H7 (cell line): Measurements from ENCODE around the gene RPIA. TPM values are rescaled to one million over a fixed set of nuclear protein-coding genes. Genes with fewer than 3 reads are reported as not detected.
A peak's percentile ranks its signal among the peaks of the same experiment; 100 is the strongest.

Experiments
- DNase-seq: peaks from one replicate; pipeline ENCODE4 v3.0.0; 2012
- H3K27me3 ChIP-seq: 2 replicates; pipeline ENCODE4 v1.6.0; 2011; ENCODE audit warnings: mild to moderate bottlenecking, low read length; ENCODE audit not compliant: control insufficient read depth, insufficient read depth
- H3K36me3 ChIP-seq: replicated peaks from 2 replicates; pipeline ENCODE4 v1.5.1; 2011; ENCODE audit warnings: low read length; ENCODE audit not compliant: control insufficient read depth, insufficient read depth
- H3K4me3 ChIP-seq: 2 replicates; pipeline ENCODE4 v1.5.1; 2011; ENCODE audit warnings: low read depth, mild to moderate bottlenecking, control low read depth, low read length, moderate library complexity; ENCODE audit not compliant: insufficient read depth
- total RNA-seq: library from RNA; depleted of rRNA; stranded (reverse); fragments of >200 nt; shearing (Covaris generic); gene quantifications from 2 replicates; pipeline ENCODE4 v1.2.3, GENCODE V29; 2014

The RPIA gene
- total RNA-seq, 1 experiment from 2014 or later, result 8.6 TPM

GRCh38 chr2:88669482-88670214 is 21.8 kb upstream of the RPIA start:
- Histone ChIP-seq H3K27me3 (no peaks in the 10 kb centered on the region), H3K36me3 (no peaks in the 10 kb centered on the region), H3K4me3 (no peak overlapping the region)
- DNase-seq, result peak; percentile 35

GRCh38 chr2:88671786-88672427 is 19.6 kb upstream of the RPIA start:
- Histone ChIP-seq H3K27me3 (no peaks in the 10 kb centered on the region), H3K36me3 (no peaks in the 10 kb centered on the region), H3K4me3 (no peak overlapping the region)
- DNase-seq, result no peak

GRCh38 chr2:88673363-88673762 is 18.1 kb upstream of the RPIA start:
- no peak for DNase-seq
- H3K36me3 ChIP-seq, result no peaks in the 10 kb centered on the region
- no peak overlapping the region for H3K4me3 ChIP-seq
- no peaks in the 10 kb centered on the region for H3K27me3 ChIP-seq

- DNase-seq, result no peak
- no peaks in the 10 kb centered on the region for H3K36me3 ChIP-seq
- no peaks in the 10 kb centered on the region for H3K27me3 ChIP-seq
- no peak overlapping the region for H3K4me3 ChIP-seq
Observed at GRCh38 chr2:88680266-88680902, 11.1 kb upstream of the RPIA start.

GRCh38 chr2:88680916-88681315 is 10.6 kb upstream of the RPIA start:
- no peaks in the 10 kb centered on the region for H3K36me3 ChIP-seq
- no peak for DNase-seq
- H3K4me3 ChIP-seq, result no peak overlapping the region
- H3K27me3 ChIP-seq, result no peaks in the 10 kb centered on the region

GRCh38 chr2:88683160-88684021 is 8.1 kb upstream of the RPIA start:
- Histone ChIP-seq H3K27me3 (no peaks in the 10 kb centered on the region), H3K36me3 (no peaks in the 10 kb centered on the region), H3K4me3 (no peak overlapping the region)
- DNase-seq, result no peak

GRCh38 chr2:88684519-88684918 is 7.0 kb upstream of the RPIA start:
- no peaks in the 10 kb centered on the region for H3K36me3 ChIP-seq
- no peak for DNase-seq
- H3K4me3 ChIP-seq, result no peak overlapping the region
- H3K27me3 ChIP-seq, result no peaks in the 10 kb centered on the region

GRCh38 chr2:88686320-88686719 is 5.2 kb upstream of the RPIA start:
- H3K4me3 ChIP-seq, result no peak overlapping the region
- no peaks in the 10 kb centered on the region for H3K27me3 ChIP-seq
- H3K36me3 ChIP-seq, result no peaks in the 10 kb centered on the region
- DNase-seq, result no peak

GRCh38 chr2:88687384-88687783 is 4.1 kb upstream of the RPIA start:
- Histone ChIP-seq H3K4me3 (no peak overlapping the region), H3K27me3 (no peaks in the 10 kb centered on the region), H3K36me3 (no peaks in the 10 kb centered on the region)
- DNase-seq, result no peak

- no peak for DNase-seq
- no peaks in the 10 kb centered on the region for H3K36me3 ChIP-seq
- peak overlapping the region; percentile 84 for H3K4me3 ChIP-seq
- no peaks in the 10 kb centered on the region for H3K27me3 ChIP-seq
Observed at GRCh38 chr2:88690591-88691338, 708 bp upstream of the RPIA start.

- peak overlapping the region; percentile 84 for H3K4me3 ChIP-seq
- DNase-seq, result peak; percentile 33
- no peaks in the 10 kb centered on the region for H3K36me3 ChIP-seq
- no peaks in the 10 kb centered on the region for H3K27me3 ChIP-seq
Observed at GRCh38 chr2:88692187-88692586, 714 bp downstream of the RPIA start.

- Histone ChIP-seq H3K36me3 (no peaks in the 10 kb centered on the region), H3K4me3 (no peak overlapping the region)
Observed at GRCh38 chr2:88693911-88694414, 2.5 kb downstream of the RPIA start.

GRCh38 chr2:88696611-88697010 is 5.1 kb downstream of the RPIA start:
- Histone ChIP-seq H3K36me3 (no peaks in the 10 kb centered on the region), H3K27me3 (no peaks in the 10 kb centered on the region), H3K4me3 (no peak overlapping the region)
- DNase-seq, result no peak

More at GRCh38 chr2:88693911-88694414, 2.5 kb downstream of the RPIA start:
- no peak for DNase-seq
- H3K27me3 ChIP-seq, result no peaks in the 10 kb centered on the region
